Liver (tissue), 3 donors: ENCODE data around the gene PCNT.

Experiments
- JUND ChIP-seq, 2 donors: IDR thresholded peaks; 2 replicates each; pipeline ENCODE4 v1.6.1; 2016; ENCODE audit warnings: antibody characterized with exemption in 2 of 2
- MAX ChIP-seq: IDR thresholded peaks from 2 replicates; pipeline ENCODE4 v1.6.1; 2016; ENCODE audit warnings: antibody characterized with exemption
- NR2F2 ChIP-seq: IDR thresholded peaks from 2 replicates; pipeline ENCODE4 v1.6.1; 2016; ENCODE audit warnings: antibody characterized with exemption
- RAD21 ChIP-seq, 2 donors: IDR thresholded peaks; 2 replicates each; pipeline ENCODE4 v1.6.1; 2016; ENCODE audit warnings: antibody characterized with exemption in 2 of 2, mild to moderate bottlenecking in 2 of 2
- TAF1 ChIP-seq: conservative IDR thresholded peaks from 2 replicates; pipeline ENCODE4 v1.6.1; 2016; ENCODE audit warnings: antibody characterized with exemption, mild to moderate bottlenecking
- YY1 ChIP-seq: IDR thresholded peaks from 2 replicates; pipeline ENCODE4 v1.6.1; 2016; ENCODE audit warnings: antibody characterized with exemption, mild to moderate bottlenecking
- TF ChIP-seq, protein P1 (sequence below): fragments of 150-350 bp; IDR thresholded peaks from 2 replicates; pipeline ENCODE4 v1.5.1; 2017; ENCODE audit warnings: improper control_type of control experiment, low read depth, low read length; ENCODE audit not compliant: missing input control
- TF ChIP-seq, protein P2 (sequence below): IDR thresholded peaks from 2 replicates; pipeline ENCODE4 v1.6.1; 2016; ENCODE audit warnings: antibody characterized with exemption
- TF ChIP-seq, protein P3 (sequence below): IDR thresholded peaks from 2 replicates; pipeline ENCODE4 v1.6.1; 2016; ENCODE audit warnings: antibody characterized with exemption, mild to moderate bottlenecking
- donor health status: healthy.
- donor health status: healthy.

- TF ChIP-seq, protein P1, sequence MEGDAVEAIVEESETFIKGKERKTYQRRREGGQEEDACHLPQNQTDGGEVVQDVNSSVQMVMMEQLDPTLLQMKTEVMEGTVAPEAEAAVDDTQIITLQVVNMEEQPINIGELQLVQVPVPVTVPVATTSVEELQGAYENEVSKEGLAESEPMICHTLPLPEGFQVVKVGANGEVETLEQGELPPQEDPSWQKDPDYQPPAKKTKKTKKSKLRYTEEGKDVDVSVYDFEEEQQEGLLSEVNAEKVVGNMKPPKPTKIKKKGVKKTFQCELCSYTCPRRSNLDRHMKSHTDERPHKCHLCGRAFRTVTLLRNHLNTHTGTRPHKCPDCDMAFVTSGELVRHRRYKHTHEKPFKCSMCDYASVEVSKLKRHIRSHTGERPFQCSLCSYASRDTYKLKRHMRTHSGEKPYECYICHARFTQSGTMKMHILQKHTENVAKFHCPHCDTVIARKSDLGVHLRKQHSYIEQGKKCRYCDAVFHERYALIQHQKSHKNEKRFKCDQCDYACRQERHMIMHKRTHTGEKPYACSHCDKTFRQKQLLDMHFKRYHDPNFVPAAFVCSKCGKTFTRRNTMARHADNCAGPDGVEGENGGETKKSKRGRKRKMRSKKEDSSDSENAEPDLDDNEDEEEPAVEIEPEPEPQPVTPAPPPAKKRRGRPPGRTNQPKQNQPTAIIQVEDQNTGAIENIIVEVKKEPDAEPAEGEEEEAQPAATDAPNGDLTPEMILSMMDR = no peak
- TF ChIP-seq MAX (no peak), YY1 (no peak), NR2F2 (no peak), RAD21 (IDR thresholded peaks at IDR 0.05) (no peak), JUND (IDR thresholded peaks at IDR 0.05) (no peak), TAF1 (no peak)
- TF ChIP-seq, protein P2, sequence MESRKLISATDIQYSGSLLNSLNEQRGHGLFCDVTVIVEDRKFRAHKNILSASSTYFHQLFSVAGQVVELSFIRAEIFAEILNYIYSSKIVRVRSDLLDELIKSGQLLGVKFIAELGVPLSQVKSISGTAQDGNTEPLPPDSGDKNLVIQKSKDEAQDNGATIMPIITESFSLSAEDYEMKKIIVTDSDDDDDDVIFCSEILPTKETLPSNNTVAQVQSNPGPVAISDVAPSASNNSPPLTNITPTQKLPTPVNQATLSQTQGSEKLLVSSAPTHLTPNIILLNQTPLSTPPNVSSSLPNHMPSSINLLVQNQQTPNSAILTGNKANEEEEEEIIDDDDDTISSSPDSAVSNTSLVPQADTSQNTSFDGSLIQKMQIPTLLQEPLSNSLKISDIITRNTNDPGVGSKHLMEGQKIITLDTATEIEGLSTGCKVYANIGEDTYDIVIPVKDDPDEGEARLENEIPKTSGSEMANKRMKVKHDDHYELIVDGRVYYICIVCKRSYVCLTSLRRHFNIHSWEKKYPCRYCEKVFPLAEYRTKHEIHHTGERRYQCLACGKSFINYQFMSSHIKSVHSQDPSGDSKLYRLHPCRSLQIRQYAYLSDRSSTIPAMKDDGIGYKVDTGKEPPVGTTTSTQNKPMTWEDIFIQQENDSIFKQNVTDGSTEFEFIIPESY = no peak
- TF ChIP-seq, protein P3, sequence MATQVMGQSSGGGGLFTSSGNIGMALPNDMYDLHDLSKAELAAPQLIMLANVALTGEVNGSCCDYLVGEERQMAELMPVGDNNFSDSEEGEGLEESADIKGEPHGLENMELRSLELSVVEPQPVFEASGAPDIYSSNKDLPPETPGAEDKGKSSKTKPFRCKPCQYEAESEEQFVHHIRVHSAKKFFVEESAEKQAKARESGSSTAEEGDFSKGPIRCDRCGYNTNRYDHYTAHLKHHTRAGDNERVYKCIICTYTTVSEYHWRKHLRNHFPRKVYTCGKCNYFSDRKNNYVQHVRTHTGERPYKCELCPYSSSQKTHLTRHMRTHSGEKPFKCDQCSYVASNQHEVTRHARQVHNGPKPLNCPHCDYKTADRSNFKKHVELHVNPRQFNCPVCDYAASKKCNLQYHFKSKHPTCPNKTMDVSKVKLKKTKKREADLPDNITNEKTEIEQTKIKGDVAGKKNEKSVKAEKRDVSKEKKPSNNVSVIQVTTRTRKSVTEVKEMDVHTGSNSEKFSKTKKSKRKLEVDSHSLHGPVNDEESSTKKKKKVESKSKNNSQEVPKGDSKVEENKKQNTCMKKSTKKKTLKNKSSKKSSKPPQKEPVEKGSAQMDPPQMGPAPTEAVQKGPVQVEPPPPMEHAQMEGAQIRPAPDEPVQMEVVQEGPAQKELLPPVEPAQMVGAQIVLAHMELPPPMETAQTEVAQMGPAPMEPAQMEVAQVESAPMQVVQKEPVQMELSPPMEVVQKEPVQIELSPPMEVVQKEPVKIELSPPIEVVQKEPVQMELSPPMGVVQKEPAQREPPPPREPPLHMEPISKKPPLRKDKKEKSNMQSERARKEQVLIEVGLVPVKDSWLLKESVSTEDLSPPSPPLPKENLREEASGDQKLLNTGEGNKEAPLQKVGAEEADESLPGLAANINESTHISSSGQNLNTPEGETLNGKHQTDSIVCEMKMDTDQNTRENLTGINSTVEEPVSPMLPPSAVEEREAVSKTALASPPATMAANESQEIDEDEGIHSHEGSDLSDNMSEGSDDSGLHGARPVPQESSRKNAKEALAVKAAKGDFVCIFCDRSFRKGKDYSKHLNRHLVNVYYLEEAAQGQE = no peak
These were observed 52.3 kb downstream of the PCNT start for GRCh38 chr21:46376231-46376628.
